Pulmonary artery endothelial cell (primary cell): ENCODE measurements around the gene LRRC51. TPM values are rescaled to one million over a fixed set of nuclear protein-coding genes. Genes with fewer than 3 reads are reported as not detected.
A peak's percentile ranks its signal among the peaks of the same experiment; 100 is the strongest.

Experiments
- DNase-seq: peaks from one replicate; pipeline ENCODE4 v3.0.0-alpha.2; 2011; ENCODE audit warnings: low read depth, low spot score
- total RNA-seq: library from RNA; depleted of rRNA; stranded (reverse); fragments of >200 nt; gene quantifications from 2 replicates; pipeline ENCODE4 v1.2.3, GENCODE V29; 2014

Gene LRRC51
- 2.6 and 3.5 TPM in 2 replicates for total RNA-seq

GRCh38 chr11:72080326-72081183 is at the start of gene LRRC51, which contains the start of gene NUMA1:
Gene LRRC51, plus strand, starts transcription at chr11:72080850. Its CDS starts 8,234 bp downstream, at chr11:72089084.
Gene NUMA1, minus strand, starts transcription at chr11:72080542. Its CDS starts 44,599 bp downstream, at chr11:72035943.
- peak; percentile 100 for DNase-seq

GRCh38 chr11:72036687-72037086 is 44.0 kb upstream of the LRRC51 start:
- no peak for DNase-seq

- no peak for DNase-seq
These were observed 42.9 kb upstream of the LRRC51 start for GRCh38 chr11:72037554-72038311.

DNA sequence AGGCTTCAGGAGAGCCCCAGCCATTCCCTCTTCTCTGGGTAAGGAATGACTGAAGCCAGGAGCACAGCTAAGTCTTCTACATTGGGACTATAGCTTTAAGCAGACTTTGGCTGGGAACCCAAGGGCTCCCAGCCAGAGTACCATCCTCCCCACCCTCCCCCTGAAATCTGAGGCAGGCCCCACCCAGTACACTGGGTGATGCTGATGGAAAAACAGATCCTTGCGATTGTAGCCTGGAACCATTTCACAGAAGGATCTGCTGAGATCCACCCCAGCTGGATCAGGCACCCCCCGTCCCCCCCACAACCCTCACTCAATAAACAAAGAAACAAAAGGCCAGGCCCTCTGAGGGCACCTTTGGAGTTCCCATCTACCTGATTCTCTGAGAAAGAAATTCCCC is 42.2 kb upstream of the LRRC51 start:
- no peak for DNase-seq

DNA sequence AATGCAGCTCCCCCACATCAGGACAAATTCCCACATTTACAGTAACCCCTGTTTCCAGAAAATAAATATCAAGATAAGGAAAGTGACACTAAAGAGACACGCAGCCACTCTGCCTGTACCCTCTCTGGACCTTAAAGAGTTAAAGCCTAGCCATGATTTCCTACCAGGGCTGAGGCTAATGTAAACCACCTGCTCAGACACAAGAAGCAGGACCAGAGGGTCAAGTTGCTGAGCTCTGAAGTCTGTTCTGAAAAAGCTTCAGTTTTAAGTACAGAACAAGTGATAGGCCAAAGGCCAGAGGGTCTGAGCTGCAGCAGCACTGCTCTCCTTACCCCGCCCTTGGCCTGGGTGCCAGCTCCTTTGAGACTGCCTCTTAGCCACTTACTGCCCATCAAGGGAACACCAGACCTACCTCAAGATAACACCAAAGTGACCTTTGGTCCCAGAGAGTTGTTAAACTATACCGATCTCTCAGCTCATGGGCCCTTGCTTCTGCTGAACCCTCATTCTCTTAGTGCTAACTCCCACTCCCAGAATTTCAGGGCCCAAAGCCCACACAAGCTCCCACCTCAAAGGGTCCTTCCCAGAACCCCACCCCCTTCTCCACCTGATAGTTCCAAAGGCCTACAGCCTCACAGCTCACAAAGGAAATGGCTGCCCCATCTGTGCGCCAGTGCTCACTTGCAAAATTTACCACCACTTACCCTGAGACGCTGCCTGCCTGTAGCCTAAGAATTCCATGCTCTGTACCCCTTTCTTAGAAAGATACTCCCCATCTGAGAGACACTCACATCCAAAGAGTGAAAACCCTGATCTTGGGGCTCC is 41.4 kb upstream of the LRRC51 start:
- no peak for DNase-seq

GRCh38 chr11:72039856-72040401 is 40.7 kb upstream of the LRRC51 start:
- no peak for DNase-seq

DNA sequence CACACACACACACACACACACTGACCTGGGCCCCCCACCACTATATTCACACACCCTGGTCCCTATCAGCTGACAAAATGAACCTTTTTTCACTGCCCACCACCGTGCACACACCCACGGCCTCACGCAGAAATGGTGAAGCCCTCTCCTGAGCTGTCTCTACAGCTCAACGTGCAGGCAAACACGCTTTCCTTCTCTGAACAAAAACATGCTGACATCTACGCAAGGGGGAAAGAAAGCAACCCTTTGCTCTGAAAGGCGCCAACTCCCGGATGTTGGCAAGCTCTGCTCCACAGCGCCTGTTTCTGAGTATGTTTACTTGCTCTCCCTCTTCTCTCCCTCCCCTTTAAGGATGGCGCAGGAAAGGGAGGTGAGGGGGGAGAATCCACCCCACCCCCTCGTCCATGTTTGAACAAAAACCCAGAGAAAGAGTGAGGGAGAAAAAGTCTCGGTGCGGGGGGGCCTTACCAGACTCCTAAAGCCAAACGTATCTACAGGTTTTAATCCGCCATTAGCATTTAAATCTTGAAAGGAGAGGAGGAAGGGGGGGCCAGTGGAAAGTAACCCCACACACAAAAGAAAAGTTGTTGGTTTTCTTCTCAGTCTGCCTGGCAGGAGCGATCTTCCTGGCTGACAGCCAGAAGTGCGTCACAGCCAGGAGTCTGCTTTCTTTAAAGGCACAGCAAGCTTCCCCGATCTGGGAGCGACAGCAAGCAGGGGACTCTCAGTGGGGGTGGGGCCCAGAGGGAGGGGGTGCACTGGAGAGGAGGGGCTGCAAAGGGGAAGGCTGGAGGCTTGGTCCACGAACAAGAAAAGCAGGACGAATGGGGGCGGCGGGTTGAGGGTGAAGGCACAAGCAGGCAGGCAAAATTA is 39.9 kb upstream of the LRRC51 start:
- DNase-seq: peak; percentile 83

DNA sequence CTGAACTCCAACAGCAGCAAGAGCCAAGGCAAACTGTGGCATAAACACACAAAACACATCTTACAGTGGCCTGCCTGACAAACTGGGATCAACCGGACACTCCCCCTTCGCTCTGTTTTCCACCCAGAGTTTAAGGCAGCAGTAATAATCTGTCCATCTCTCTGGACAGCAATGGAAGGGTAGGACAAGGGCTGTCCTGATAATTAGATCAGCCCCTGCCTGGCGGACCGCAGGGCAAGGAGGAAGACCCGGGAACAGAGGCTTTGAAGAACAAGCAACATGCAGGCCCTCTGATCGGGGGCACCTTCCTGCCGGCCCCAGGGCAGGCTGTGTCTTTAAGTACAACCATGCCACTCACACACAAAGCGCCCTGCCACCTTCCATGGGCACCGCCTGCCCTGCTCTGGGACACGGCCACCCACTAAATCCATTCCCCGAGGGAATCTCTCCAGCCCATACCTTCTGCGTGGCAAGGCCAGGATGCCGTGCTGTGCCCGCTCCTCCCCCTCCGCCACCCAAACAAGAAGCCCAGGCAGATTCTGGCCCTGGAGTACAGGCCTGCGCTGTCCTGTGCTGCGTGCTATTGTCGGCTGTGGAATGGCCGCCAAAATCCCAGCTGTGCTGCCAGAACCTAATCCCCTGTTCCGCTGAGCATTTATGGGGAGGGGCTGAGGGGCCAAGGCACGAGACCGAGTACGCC is 39.1 kb upstream of the LRRC51 start:
- peak; percentile 41 for DNase-seq

DNA sequence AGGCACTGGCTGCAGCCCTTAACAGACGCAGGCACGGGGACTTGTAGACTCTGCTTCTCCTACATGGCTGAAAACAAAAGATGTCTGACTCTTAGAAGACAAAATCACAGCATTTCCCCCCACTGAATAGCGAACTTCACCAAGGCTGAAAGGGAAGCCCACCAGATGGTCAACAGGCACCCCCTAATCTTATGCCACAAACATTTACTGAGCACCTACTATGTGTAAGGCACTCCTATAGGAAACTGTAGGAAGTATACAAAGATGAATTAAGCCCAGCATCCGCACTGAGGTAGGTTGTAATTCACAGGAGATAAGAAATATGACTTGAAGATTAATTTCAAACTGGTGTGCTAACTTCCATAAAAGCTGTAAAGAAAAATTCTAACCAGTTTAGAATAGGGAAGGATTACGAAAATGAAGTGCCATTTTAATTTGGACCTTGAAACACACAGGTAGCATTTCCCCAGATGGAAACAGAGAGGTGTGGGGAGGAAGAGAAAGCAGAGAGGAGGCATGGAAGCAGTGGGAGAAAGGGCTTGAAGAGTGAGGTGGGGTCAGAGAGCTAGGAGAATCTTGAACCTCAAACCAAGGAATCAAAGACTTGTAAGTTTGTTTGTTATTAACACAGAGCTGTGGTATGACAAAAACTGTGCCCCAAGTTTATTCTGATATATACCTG is 38.4 kb upstream of the LRRC51 start:
- DNase-seq: no peak

DNA sequence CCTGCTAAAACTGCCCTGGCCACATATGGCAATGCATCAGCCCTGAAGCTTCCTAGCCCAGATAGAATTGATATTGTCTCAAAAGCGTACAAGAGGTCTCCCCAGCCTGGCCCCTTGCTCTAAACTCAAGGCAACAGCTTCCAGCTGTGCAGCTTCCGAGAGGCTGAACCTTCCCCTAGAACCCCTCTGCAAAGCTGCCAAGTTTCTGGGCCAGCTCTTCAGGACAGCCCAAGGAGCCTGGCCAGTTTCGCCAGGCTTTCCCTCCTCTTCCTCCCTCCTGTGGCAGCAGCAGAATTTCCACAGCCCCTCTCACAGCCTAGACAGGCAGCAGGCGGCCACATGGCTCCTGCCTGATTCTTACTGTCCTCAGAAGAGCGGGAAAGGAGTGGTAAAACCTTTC is 34.8 kb upstream of the LRRC51 start:
- DNase-seq: no peak

DNA sequence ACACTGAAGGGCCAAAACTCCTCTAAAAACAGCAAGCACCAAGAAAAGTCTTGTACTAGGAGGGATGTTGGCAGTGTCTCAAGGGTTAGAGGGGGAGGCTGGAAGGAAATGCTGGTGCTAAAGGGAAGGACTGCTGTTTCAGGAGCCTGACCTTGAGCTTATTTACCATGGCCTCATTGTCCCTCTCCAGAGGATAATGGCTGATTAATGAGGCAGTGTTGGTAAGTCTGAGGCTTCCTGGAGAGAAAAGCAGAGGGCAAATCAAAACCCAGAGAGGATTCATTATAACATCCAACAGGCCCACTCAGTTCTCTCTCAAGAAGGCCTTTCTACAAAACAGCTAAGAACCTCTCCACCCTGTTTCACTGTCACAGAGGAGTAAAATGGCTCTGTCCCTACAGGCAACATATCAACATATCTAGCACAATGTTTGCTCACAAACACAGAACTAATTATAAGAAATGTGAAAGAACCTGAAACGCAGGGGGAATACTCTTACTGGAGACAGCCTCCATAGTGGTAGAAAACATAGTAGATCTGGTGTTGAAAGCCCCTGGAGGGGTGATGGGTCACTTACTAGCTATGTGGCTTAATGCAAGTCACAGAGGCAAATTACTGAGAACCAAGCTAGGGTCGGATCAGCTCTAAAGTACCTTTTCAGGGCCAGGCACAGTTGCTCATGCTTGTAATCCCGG is 31.7 kb upstream of the LRRC51 start:
- peak; percentile 55 for DNase-seq

DNA sequence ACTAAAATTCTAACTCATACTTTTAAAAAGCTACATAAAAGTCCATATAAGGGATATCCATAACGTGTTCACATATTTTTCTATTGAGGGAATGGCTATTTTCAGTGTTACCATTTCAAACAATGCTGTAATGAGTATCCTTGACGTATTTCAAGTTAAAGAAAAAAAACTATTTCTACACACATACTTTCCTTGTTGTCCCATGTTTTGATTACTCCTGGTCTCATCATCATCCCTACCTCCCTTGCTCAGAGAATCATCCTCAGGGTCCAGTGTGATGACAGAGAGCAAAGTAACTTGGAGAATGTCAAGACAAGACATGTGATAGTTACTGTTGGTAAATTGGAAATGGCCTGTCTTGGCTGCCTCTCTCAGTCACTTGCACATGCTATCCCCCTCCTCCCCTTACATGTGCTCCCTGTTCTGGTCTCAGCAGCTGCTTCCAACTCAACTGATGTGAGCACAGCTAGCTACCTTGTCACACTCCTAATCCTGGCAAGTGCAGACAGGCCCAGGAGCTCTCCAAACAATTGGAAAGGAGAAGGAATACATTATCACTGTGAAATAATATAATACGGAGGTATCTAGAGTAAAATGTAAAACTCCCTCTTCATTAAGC is 22.1 kb upstream of the LRRC51 start:
- DNase-seq: no peak

- no peak for DNase-seq
These were observed 18.8 kb upstream of the LRRC51 start for GRCh38 chr11:72061739-72062396.

DNA sequence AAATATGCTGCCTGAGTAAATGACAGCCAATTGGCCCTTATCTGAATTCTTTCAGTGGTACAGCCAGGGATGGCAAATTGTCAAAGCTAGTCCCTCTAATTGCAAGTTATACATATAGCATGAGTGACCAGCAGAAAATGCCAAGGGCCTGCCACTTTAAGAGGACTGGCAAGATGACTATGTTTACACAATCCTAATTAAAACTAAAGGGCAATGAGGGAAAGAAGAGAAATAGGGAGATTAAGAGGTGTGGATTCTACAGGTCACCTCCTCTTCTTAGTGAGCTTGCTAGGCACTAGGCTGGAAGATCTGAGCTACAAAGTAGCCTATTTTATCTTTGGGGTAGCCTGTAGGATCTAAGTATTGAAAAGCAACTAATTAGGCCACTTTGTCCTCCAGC is 13.8 kb upstream of the LRRC51 start:
- no peak for DNase-seq

- DNase-seq: peak; percentile 24
These were observed 13.4 kb upstream of the LRRC51 start for GRCh38 chr11:72067266-72067665.

GRCh38 chr11:72067676-72068075 is 13.0 kb upstream of the LRRC51 start:
- DNase-seq: no peak

DNA sequence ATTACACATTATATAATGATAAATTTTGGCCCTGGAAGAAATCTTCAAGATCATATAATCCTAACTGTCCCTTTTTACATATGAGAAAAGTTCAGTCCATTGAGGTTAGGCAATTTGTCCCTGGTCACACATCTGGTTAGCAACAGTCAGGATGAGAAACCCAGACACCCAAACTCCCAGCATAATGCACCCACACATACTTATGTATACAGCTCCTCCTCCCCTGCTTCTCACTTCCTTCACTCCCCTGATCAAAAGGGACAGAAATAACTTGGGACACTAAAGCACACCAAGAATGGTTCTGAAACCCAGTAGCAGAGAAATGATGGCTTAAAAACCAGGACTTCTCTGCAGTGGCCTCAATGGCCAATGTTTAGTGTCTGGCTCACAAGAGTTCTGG is 11.4 kb upstream of the LRRC51 start:
- DNase-seq: no peak
